Fibroblast of peridontal ligament (primary cell): ENCODE measurements around the gene ACTR6.
A peak's percentile ranks its signal among the peaks of the same experiment; 100 is the strongest.
"Not testable (repeated sequence)": the region's sequence is repeated elsewhere in the genome, so short reads cannot be mapped to it uniquely, and the experiment has no call there.

Source experiments
- DNase-seq: peaks from one replicate; pipeline ENCODE4 v3.0.0-alpha.2; 2010; ENCODE audit errors: extremely low read depth

The ACTR6 gene

DNA sequence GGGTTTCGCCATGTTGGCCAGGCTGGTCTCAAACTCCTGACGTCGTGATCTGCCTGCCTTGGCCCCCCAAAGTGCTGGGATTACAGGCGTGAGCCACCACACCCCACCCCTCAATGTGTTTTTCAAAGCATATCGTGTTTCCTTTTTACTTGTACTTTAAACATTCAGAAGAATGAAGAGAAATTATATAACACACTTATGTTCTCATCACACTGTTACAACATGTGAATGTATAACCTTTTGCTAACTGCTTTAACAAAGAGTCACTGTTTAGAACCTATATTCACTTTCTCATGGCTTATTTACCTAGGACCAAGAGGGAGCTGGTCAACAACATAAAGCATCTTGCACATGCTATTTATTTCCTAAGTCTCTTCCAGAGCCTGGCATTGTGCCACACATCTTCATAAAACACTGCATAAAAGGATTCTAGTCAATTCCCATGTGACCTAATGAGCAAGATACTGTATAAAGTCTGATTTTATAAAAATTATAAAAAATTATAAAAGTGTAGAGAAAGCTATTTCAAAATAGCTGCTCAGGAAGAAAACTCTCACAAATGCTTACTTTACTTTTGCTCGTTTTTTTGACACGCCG is 16.0 kb upstream of the ACTR6 start:
- DNase-seq: peak; percentile 50

DNA sequence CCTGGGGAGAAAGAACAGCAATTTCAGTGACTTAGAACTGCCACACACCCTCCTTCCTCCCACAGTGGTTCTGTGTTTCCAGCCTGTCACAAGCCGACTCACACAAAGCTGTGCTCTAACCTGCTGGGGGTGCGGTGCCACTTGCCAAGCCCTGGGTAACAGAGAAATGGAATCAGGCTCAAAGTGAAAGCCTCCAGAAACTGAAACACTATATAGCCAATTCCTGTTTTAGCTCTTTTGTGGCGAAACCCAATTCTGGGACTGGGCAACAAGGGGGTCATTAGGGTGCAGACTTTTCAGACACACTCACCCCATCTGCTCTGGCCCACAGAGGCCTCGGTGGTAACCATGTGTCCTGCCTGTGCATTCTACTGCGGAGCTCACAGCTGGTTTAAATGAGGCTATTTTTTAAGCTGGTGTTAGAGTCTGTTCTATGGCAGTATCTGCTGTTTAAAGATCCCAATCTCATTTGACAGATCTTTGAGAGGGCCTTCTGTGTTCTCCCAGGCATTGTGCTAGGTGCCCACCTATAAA is 15.2 kb upstream of the ACTR6 start:
- peak; percentile 37 for DNase-seq

DNA sequence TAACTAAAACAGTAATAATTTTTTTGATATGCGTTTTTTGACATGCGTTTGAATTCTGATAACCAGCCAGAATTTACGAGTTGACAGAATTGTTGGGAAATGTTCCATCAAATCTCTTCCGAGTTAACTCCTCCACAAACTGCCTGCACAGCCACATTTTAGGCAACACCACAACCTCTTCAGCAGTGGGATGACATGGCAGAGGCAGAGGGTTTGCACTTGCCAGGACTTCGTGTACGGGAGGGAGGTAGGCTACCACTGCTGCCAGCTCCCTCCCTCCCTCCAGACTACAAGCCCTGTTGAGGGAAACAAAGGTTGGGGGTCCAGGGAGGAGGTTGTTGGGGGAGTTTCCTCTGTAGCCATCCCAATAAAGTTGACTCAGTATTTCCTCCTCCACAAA is 14.5 kb upstream of the ACTR6 start:
- DNase-seq: peak; percentile 21

DNA sequence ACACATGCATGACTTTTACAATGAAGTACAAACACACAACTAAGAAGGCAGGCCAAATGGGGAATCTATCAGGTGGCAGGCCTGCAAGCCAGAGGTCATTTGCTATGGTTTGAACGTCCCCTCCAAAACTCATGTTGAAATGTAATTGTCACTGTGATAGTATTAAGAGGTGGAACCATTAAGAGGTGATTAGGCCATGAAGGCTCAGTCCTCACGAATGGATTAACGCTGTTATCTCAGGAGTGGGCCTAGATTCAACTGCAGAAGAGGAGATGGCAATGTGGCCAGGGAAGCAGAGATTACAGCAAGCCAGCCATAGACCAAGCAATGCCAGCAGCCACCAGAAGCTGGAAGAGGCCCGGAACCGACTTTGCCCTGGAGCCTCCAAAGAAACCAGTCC is 13.5 kb upstream of the ACTR6 start:
- DNase-seq: no peak

DNA sequence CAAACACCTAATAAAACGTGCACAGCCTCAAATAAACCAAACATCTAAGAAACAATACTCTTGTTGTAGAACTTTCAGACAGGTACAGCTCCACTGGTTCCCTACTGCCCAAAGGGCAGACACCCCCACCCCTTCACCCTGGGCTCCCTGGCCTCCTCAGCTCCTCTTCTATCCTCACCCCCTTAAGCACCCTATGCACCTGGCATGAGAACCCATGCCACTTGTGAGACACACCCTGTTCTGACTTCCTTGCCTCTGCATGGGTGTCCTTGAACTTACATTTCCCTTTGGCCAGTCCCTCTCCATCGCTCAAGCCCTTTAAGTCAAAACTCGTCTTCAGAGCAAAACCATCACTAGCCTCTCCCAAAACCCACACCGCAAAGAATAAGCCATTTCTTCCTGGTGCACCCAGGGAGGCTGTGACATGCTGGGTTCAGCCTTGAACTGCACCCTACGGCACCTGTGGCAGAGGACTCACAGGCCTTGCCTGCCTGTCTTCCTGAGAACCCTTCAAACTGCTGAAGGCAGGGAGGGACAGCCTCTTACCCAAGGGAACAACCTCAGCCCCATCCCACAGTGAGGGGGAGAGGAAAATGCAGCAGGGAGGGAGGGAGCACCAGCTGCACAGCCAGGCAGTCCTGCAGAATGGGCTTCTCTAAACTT is 12.6 kb upstream of the ACTR6 start:
- no peak for DNase-seq

DNA sequence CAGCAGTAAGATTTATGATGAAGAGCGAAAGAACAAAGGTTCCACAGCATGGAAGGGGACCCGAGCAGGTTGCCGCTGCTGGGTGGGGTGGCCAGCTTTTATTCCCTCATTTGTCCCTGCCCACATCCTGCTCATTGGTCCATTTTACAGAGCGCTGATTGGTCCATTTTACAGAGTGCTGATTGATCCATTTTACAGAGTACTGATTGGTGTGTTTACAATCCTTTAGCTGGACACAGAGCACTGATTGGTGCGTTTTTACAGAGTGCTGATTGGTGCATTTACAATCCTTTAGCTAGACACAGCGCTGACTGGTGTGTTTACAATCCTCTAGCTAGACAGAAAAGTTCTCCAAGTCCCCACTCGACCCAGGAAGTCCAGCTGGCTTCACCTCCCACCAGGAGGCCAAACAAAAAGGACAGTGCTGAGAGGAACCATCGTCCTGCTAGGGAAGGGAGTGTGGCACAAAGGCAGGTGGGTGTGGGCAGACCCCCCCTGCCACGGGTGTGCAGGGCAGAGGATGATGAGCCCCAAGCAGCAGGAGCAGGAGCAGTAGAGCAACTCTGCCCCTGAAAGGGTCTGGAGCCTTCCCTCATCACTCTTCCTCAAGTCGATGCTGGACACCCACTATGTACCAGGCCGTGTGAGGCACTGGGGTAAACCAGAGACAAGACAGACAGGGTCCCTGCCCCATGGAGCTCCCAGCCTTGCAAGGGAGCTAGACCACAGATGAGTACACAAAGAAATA is 11.6 kb upstream of the ACTR6 start:
- DNase-seq: not testable (repeated sequence)

DNA sequence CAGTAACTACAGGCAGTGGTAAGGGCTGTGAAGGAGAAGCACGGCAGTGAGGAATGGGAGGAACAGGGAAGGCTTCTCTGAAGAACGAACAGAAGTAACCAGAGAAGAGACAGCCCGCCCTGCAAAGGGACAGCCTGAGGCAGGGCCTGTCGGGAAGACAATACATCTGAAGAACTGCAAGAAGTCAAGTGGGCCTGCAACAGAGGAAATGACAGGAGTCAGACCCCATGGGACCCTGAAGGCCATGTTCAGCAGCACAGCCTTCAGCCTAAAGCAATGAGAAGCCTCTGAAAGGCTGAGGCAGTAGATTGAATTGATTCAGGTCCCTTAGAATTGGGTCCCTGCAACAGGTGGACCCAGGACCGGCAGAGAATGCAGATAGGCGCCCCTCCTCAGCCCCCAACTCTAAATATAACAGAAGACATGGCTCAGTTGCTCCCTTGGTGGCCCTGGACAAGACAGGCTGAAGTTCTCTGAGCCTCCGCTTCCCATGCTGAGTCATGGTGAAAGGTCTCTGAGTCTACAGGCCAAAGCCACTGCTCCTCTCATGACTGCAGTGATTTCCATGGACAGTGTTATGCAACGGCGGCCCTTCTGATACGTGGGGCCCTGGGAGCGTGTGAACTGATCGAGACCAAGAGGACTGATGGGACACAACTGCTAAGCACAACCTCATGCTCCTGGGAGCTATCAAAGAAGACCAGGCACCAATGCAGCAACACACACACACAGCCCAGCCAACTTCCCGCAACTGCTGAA is 10.8 kb upstream of the ACTR6 start:
- DNase-seq: no peak

DNA sequence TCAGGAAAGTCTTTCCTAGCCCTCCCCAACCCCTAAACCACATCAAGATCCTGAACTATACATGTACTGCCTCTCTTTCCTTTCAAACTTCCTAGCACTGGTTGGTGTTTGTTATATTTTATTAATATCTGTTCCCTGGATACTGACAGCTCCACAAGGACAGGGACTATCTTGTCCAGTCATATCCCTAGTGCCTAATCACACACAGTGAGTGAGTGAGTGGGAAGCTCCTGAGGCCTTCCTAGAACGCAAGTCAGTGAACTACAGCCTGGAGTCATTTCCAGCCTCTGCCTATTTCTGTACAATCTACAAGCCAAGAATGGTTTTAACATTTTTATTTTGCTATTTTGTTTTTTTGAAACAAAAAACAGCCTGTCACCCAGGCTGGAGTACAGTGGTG is 7.5 kb upstream of the ACTR6 start:
- DNase-seq: no peak

DNA sequence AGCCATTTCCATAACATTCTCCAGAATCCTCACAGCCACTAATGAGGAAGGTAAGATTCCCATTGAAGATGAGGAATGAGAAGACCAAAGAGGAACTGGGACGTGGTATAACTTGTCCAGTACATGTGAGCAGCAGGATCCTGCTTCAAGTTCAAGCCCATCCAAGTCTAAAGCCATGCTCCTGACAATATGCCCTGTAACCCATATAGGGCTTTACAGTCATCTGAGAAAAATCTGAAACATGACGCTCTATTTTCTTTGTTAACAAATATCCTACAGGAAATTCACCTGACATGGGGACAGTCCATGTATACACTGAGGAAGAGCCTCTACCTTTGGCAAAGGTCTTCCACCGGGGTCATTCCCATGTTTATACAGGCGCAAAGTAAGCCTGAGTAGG is 3.1 kb upstream of the ACTR6 start:
- no peak for DNase-seq

DNA sequence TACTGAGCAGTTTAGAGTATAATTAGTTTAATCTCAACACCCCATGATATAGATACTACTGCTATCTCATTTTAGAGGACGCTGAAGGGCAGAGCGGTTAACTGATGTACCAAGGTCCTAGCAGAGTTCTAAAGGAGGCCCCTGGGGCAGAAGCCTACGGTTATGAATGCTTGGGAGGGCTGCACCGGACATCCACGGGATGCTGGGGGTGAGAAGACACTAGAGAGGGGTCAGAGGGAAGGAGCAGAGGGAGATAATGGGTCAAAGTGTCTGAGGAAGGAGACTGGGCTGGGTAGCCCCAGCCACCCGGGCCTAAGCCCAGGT is 1.6 kb upstream of the ACTR6 start:
- no peak for DNase-seq

DNA sequence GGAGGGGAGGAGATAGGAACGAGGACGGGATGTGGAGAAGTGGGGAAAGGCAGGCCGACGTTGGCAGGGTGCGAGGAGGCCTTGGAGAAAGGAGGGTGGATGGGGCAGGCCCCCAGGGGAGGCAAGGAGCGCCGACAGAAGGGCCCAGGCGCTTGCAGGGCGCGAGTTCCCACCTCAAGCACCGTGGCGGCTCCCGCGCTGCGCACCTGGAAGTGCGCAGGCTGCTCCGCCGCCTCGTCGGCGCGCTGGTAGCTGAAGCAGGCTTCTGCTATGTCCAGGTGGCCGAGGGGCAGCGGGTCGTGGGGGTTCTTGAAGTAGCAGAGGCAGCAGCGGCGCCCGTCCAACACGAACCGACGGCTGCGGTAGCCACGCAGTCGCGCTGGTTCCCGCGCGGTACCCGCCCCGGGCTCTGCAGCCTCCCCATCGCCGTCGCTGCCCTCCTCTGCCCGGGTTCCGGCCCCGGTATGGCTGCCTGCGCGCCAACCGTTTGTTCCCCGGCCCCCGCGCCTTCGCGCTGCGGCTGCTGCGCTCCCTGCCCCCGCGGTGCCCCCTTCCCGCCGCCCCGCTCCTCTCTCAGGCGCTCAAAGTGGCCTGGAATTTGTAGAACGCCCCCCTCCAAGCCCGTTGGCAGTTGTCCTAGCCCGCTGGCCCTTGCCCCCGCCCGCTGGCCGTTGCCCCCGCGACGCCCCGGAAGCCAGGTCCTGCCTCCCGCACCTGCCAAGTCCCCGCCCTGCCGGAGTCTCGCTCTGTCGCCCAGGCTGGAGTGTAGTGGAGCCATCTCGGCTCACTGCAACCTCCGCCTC is 1.1 kb upstream of the ACTR6 start:
- DNase-seq: no peak

DNA sequence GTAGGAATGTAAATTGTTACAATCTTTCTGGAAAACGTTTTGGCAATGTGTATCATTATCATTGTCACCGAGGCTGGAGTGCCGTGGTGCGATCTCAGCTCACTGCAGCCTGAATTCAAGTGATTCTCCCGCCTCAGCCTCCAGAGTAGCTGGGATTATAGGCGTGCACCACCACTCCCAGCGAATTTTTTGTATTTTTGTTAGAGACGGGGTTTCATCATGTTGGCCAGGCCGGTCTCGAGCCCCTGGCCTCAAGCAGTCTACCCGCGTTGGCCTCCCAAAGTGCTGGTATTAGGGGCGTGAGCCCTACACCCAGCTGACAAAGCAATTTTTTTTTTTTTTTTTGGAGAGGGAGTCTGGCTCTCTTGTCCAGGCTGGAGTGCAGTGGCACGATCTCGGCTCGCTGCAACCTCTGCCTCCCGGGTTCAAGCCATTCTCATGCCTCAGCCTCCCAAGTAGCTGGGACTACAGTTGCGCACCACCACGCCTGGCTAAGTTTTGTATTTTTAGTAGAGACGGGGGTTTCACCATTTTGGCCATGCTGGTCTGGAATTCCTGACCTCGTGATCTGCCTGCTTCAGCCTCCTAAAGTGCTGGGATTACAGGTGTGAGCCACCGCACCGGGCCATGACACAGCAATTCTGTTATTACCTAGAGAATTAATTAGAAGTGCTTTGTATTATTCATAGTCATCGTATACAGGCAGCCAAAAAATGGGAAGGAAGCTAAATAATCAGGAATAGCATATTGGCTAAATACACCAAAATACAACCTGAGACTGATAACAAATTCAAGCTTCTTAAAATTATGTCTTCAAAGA is 1.2 kb downstream of the ACTR6 start:
- DNase-seq: no peak

DNA sequence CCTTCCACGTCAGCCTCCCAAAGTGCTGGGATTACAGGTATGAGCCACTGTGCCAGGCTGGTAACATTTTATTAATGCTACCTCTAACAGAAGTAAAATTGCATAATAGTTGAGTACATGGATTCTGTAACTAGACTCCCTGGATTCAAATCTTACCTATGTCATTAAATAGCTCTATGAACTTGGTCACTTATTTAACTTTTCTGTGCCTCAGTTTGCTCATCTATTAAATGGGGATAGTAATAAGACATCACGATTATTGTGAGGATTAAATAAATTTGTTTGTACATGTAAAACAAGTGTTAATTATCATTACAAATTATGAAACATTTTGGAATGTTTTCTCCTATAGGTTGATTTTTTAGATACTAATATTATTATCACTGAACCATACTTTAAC is 6.7 kb downstream of the ACTR6 start:
- no peak for DNase-seq

DNA sequence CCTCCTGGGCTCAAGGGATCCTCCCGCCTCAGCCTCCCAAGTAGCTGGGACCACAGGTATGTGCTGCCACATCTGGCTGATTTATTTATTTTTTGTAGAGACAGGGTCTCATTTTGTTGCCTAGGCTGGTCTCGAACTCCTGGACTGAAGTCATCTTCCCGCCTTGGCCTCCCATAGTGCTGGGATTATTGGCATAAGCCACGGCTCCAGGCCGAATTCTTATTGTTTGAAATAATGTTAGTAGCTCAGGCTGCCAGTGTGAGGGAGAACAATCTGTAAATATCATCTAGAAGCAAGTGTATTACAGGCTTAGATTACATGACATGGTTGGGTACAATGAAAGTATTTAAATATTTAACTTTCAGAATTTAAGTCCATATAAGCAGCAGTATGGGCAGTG is 8.2 kb downstream of the ACTR6 start:
- no peak for DNase-seq

DNA sequence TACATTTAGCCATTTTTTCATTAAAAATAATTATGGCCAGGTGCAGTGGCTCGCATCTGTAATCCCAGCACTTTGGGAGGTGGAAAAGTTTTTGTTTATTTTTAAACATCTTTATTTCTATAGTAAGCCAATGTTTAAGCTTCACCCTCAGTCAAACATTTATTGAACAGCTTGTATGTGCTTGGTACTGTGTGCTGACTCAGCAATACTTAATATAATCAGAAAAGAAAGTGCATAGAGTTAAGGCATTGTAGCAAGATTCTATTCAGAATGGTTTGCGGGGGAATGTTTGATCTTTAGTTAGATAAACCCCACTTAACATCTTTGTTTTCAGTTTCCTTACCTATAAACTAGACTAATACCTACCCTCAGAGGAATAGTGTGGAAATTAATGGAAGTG is 11.1 kb downstream of the ACTR6 start:
- DNase-seq: no peak

DNA sequence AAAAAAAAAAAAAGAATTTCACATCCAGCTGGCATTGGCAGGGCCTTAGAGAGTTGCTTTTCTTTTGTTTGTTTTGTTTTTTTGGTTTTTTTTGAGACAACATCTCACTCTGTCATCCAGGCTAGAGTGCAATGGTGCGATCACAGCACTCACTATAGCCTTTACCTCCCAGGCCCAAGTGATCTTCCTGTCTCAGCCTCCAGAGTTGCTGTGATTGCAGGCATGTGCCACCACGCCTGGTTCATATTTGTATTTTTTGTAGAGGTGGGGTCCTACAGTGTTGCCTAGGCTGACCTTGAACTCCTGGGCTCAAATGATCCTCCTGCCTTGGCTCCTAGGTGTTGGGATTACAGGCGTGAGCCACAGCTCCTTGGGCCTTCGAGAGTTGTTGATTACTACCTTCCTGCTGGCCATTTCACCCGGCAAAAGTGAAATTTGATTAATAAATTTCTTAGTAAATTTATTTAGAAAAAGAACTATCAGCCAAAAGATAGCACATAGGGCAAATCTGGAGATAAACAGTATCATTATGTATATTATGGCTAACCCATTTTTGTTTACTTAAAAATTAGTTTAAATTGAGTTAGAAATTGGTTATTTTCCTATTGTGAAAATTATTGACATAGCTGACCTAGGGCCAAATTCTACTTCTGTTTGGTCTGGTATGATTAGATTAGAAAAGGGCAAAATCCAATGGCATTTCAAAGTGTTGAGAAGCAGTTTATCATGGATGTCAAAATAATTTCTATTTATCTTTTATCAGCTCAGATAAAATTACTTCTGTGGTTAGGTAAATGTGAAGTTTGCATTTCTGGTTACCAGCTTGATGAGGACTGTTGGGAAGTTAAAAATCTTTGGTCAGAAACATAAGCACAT is 12.6 kb downstream of the ACTR6 start:
- DNase-seq: no peak

DNA sequence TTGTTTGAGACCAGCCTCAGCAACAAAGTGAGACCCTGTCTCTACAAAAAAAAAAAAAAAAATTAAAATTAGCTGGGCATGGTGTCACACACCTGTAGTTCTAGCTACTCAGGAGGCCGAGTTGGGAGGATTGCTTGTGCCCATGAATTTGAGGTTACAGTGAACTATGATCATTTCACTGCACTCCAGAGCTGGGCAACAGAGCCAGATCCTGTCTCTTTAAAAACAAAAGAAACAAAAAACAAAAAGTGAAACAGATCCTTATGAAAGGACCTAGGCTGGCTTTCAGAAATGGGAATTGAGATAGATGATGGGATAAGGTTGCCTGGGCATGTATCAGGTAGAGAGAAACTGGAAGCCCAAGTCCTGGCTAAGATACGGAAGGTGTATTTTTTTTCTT is 13.9 kb downstream of the ACTR6 start:
- no peak for DNase-seq

DNA sequence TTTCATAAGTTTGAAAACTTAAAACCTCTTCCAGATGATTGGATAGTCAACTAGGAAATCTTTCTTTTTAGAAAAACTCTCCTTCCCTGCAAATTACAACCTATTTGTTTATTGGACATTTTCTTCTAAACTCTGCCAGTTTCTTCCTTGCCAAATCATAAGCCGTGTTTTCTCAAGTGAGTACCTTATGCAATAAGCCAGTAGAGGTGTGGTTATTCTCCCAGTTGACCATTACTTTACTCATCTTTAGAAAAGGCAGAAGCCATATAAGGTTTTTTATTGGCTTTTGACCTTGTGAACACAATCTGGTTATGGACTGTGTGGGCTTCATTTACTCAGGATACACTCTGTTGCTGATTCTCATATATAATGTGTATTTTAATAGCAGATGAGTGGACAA is 14.6 kb downstream of the ACTR6 start:
- DNase-seq: peak; percentile 21

DNA sequence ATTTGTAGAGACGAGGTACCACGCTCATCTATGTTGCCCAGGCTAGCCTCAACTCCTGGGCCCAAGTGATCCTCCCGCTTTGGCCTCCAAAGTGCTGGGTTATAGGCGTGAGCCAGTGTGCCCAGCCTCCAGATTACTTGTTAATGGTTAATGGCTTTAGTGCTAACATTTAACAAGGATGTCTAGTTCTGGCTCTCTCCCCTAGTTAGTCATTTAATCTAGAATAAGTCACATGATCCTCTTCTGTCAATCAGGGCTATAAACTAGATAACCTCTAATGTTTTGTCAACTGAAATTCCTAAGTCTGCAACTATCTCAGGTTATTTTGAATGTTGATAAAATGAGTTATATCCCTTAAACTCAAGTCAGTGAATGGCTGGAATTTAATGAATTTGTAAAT is 15.7 kb downstream of the ACTR6 start:
- DNase-seq: no peak
